Endothelial cell of umbilical vein (primary cell): ENCODE results near the gene CACNG4. TPM values are rescaled to one million over a fixed set of nuclear protein-coding genes. Genes with fewer than 3 reads are reported as not detected.

Experiments used
- BruUV-seq: library from RNA; stranded (reverse); fragments of 400-500 nt; replicated peaks from 2 replicates; lab custom pipeline; 2021; lab: Mats Ljungman, UMichigan
- CTCF ChIA-PET: fragments of 300-600, 350-600 bp; sonication (Branson Sonifier 250); formaldehyde crosslinking; loops from one replicate; lab custom pipeline; 2021; ENCODE audit warnings: antibody characterized with exemption, inconsistent platforms; lab: Charles Lee
- POLR2A ChIA-PET: fragments of 300-600, 350-600 bp; sonication (Branson Sonifier 250); formaldehyde crosslinking; loops from one replicate; lab custom pipeline; 2021; ENCODE audit warnings: antibody characterized with exemption, inconsistent platforms; lab: Charles Lee
- DNase-seq: peaks from one replicate; pipeline ENCODE4 v3.0.0-alpha.2; 2011; ENCODE audit warnings: low read depth, low spot score
- FAIRE-seq: peaks from 2 replicates; lab custom pipeline; 2011; peaks lifted over from hg19 to GRCh38; lab: Jason Lieb, UNC
- H2AFZ ChIP-seq: 2 replicates; pipeline ENCODE4 v1.6.0; 2012; ENCODE audit warnings: low read depth, low read length, control low read depth, inconsistent platforms
- H3K27ac ChIP-seq: 2 replicates; pipeline ENCODE4 v1.5.1; 2011; ENCODE audit warnings: low read depth, mild to moderate bottlenecking, control low read depth, low read length, moderate library complexity; ENCODE audit not compliant: insufficient read depth
- H3K27me3 ChIP-seq, 2 experiments: 2 replicates each; pipeline versions ENCODE4 v1.6.0 to v1.6.1; 2011; ENCODE audit warnings: low read length in 2 of 2, mixed read lengths in 1 of 2; ENCODE audit not compliant: control insufficient read depth in 2 of 2, insufficient read depth in 2 of 2
- H3K36me3 ChIP-seq, 2 experiments: 2 replicates in 1 of 2; 3 replicates in 1 of 2; pipeline ENCODE4 v1.5.1; 2011; ENCODE audit warnings: low read length in 2 of 2, mild to moderate bottlenecking in 1 of 2, moderate library complexity in 1 of 2; ENCODE audit not compliant: control insufficient read depth in 2 of 2, insufficient read depth in 2 of 2; ENCODE audit errors: extremely low read depth in 1 of 2
- H3K4me1 ChIP-seq: 3 replicates; pipeline ENCODE4 v1.5.1; 2011; ENCODE audit warnings: mild to moderate bottlenecking, low read length; ENCODE audit not compliant: control insufficient read depth, insufficient read depth; ENCODE audit errors: extremely low read depth
- H3K4me2 ChIP-seq: 2 replicates; pipeline ENCODE4 v1.6.1; 2011; ENCODE audit warnings: low read length, control low read depth, mixed read lengths; ENCODE audit not compliant: insufficient read depth
- H3K4me3 ChIP-seq, 3 experiments: fragments of 200-600 bp in 1 of 3; sonication (generic), shearing (Covaris generic) in 1 of 3; replicated peaks in 1 of 3; 2 replicates each; pipeline ENCODE4 v1.5.1; 2011 to 2016; ENCODE audit warnings: control low read depth in 3 of 3, low read length in 3 of 3, mild to moderate bottlenecking in 2 of 3, inconsistent platforms in 1 of 3, low read depth in 1 of 3, moderate library complexity in 1 of 3; ENCODE audit not compliant: insufficient read depth in 1 of 3
- H3K79me2 ChIP-seq: 2 replicates; pipeline ENCODE4 v1.6.0; 2012; ENCODE audit warnings: low read length, inconsistent platforms; ENCODE audit not compliant: control insufficient read depth, insufficient read depth
- H3K9ac ChIP-seq: replicated peaks from 2 replicates; pipeline ENCODE3; 2011; ENCODE audit warnings: low read length, control low read depth; ENCODE audit not compliant: insufficient read depth; ENCODE audit errors: extremely low read depth
- H3K9me1 ChIP-seq: replicated peaks from 3 replicates; pipeline ENCODE4 v1.6.0; 2011; ENCODE audit warnings: mild to moderate bottlenecking, low read length; ENCODE audit not compliant: control insufficient read depth, insufficient read depth; ENCODE audit errors: extremely low read depth
- H3K9me3 ChIP-seq: replicated peaks from 2 replicates; pipeline ENCODE4 v1.5.1; 2012; ENCODE audit warnings: low read length, inconsistent platforms; ENCODE audit not compliant: control insufficient read depth, insufficient read depth
- H4K20me1 ChIP-seq: replicated peaks from 2 replicates; pipeline ENCODE3; 2011; ENCODE audit warnings: mild to moderate bottlenecking, low read length; ENCODE audit not compliant: control insufficient read depth, insufficient read depth; ENCODE audit errors: extremely low read depth
- CTCF ChIP-seq, 2 donors: IDR thresholded peaks; 1 replicate in 1 of 2; 2 replicates in 1 of 2; pipeline ENCODE4 v1.5.1; 2011; ENCODE audit warnings: low read length in 2 of 2, mild to moderate bottlenecking in 2 of 2, moderate library complexity in 2 of 2, control low read depth in 1 of 2, inconsistent platforms in 1 of 2, low read depth in 1 of 2; ENCODE audit not compliant: insufficient read depth in 1 of 2; ENCODE audit errors: extremely low read depth in 1 of 2
- EZH2 ChIP-seq: IDR thresholded peaks from 2 replicates; pipeline ENCODE4 v1.6.1; 2012; ENCODE audit warnings: borderline replicate concordance, low read depth, mild to moderate bottlenecking, moderate library complexity, low read length, inconsistent platforms; ENCODE audit not compliant: severe bottlenecking
- FOS ChIP-seq: IDR thresholded peaks from 2 replicates; pipeline ENCODE4 v1.6.1; 2011; ENCODE audit warnings: mild to moderate bottlenecking, low read length, moderate library complexity, borderline replicate concordance; ENCODE audit not compliant: insufficient read depth
- GATA2 ChIP-seq: IDR thresholded peaks from 2 replicates; pipeline ENCODE4 v1.7.0; 2011; ENCODE audit warnings: low read depth, mild to moderate bottlenecking, moderate library complexity, mixed read lengths, low read length; ENCODE audit not compliant: insufficient read length, insufficient read depth
- JUN ChIP-seq: IDR thresholded peaks from 2 replicates; pipeline ENCODE4 v1.6.1; 2011; ENCODE audit warnings: borderline replicate concordance, low read depth; ENCODE audit not compliant: insufficient read length, insufficient read depth
- MAX ChIP-seq: IDR thresholded peaks from 2 replicates; pipeline ENCODE4 v1.6.1; 2011; ENCODE audit not compliant: insufficient read depth, insufficient read length
- MYC ChIP-seq: IDR thresholded peaks from one replicate; pipeline ENCODE4 v1.6.1; 2011; ENCODE audit warnings: mild to moderate bottlenecking, low read depth, low read length
- POLR2A ChIP-seq: IDR thresholded peaks from 2 replicates; pipeline ENCODE4 v1.6.1; 2012; ENCODE audit warnings: low read depth, mild to moderate bottlenecking, control low read depth, low read length
- dilution Hi-C: fragments of 300-500 bp; cut with MboI; formaldehyde crosslinking; loops from one replicate; pipeline ENCODE4 v1.15.0; 2019; ENCODE audit warnings: low sequenced_read_pairs; ENCODE audit not compliant: extremely low pct_ligation_motif_present
- intact Hi-C: fragments of 100-400 bp; cut with micrococcal nuclease; formaldehyde crosslinking; loops from one replicate; pipeline ENCODE4 v1.10.0; 2022
- polyA plus RNA-seq, 4 experiments: library from polyadenylated mRNA; depleted of rRNA in 3 of 4; stranded (reverse) in 3 of 4; unstranded in 1 of 4; fragments of >200 nt; gene quantifications; 2 replicates each; pipeline versions ENCODE4 v1.2.1 to v1.2.3, GENCODE V29; 2011 to 2012; ENCODE audit warnings: missing spikeins in 1 of 4
- total RNA-seq: library from RNA; stranded (reverse); gene quantifications from 2 replicates; pipeline ENCODE4 v1.2.3, GENCODE V29; 2021

Gene CACNG4
- total and polyA plus RNA-seq, 2 donors (not counting 3 experiments of a cell fraction or from before 2014, with no cell fraction given), result not detected

- no peak overlapping the region for H3K4me2 ChIP-seq
- ChIA-PET POLR2A (no interaction called here), CTCF (no interaction called here)
- H3K4me1 ChIP-seq, result no peaks in the 10 kb centered on the region
- peaks cover 11 to 16% of the 10 kb centered on the region in 2 experiments for H3K27me3 ChIP-seq
- intact Hi-C loops, result no loop called here
- no peak for DNase-seq
- no peak overlapping the region for H2AFZ ChIP-seq
- no peak overlapping the region for H3K9ac ChIP-seq
- dilution Hi-C loops, result no loop called here
- TF ChIP-seq FOS (no peak), MAX (no peak), JUN (no peak), CTCF (IDR thresholded peaks at IDR 0.05; ENCODE audit: extremely low read depth in 1 of 2, insufficient read depth in 1 of 2, low read depth in 1 of 2, low read length in 2 of 2) (no peak), MYC (no peak), POLR2A (no peak), GATA2 (no peak), EZH2 (no peak)
- no peaks in the 10 kb centered on the region for H3K9me1 ChIP-seq
- no peaks in the 10 kb centered on the region for H3K79me2 ChIP-seq
- FAIRE-seq, result no peak
- BruUV-seq, result no TSS peak
- no peaks in the 10 kb centered on the region for H4K20me1 ChIP-seq
- no peaks in the 10 kb centered on the region for H3K36me3 ChIP-seq
- H3K9me3 ChIP-seq, result no peaks in the 10 kb centered on the region
- no peak overlapping the region for H3K27ac ChIP-seq
- no peak overlapping the region for H3K4me3 ChIP-seq
Observed at GRCh38 chr17:66986659-66987058, 22.2 kb downstream of the CACNG4 start.
